ENCODE measurements around the gene NOA1. TPM values are rescaled to one million over a fixed set of nuclear protein-coding genes. Genes with fewer than 3 reads are reported as not detected.

The NOA1 gene
- total RNA-seq, 1 donor from 2014 or later: 17.4 TPM

- Mint-ChIP-seq H3K4me3 (ENCODE audit: low read depth) (no peak overlapping the region), H3K27me3 (no peaks in the 10 kb centered on the region)
These were observed 4.1 kb downstream of the NOA1 start for GRCh38 chr4:56973336-56973735.

GRCh38 chr4:56972809-56973208, 4.6 kb downstream of the NOA1 start:
- Mint-ChIP-seq H3K4me1 (ENCODE audit: low read depth) (peaks cover 9% of the 10 kb centered on the region), H3K4me3 (ENCODE audit: low read depth) (no peak overlapping the region), H3K36me3 (ENCODE audit: insufficient read depth) (peaks cover 28% of the 10 kb centered on the region), H3K27ac (no peak overlapping the region), H3K27me3 (no peaks in the 10 kb centered on the region), H3K9me3 (ENCODE audit: low read depth) (no peaks in the 10 kb centered on the region)
- no peak for DNase-seq (ENCODE audit: low spot score, unreplicated experiment)
- no peak for TF ChIP-seq CTCF (IDR thresholded peaks at IDR 0.05; ENCODE audit: unreplicated experiment)

More at GRCh38 chr4:56973336-56973735, 4.1 kb downstream of the NOA1 start:
- Mint-ChIP-seq H3K36me3 (ENCODE audit: insufficient read depth) (peaks cover 28% of the 10 kb centered on the region), H3K4me1 (ENCODE audit: low read depth) (peaks cover 9% of the 10 kb centered on the region), H3K27ac (no peak overlapping the region), H3K9me3 (ENCODE audit: low read depth) (no peaks in the 10 kb centered on the region)
- no peak for DNase-seq (ENCODE audit: low spot score, unreplicated experiment)
- TF ChIP-seq CTCF (IDR thresholded peaks at IDR 0.05; ENCODE audit: unreplicated experiment): no peak

DNA sequence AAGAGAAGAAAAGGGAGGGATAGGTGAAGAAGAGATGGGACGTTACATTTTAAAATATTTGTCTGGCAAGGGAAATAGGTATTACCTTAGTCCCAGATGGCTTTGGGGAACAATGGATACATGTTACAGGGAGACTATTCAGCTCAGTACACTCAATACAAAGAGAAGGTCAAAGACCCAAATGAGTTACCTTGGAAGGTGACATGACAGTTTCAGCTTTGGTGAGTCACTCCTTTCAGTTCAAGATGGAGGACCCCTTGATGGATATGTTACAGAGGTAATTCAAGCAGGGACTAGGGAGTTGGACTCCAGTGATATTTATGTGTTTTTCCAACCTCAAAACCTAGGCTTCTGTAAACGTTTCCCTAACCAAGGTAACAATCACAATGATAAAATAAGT, 5.0 kb downstream of the NOA1 start:
- H3K27ac Mint-ChIP-seq: no peak overlapping the region
- H3K4me3 Mint-ChIP-seq (ENCODE audit: low read depth): no peak overlapping the region
- H3K9me3 Mint-ChIP-seq (ENCODE audit: low read depth): no peaks in the 10 kb centered on the region
- H3K36me3 Mint-ChIP-seq (ENCODE audit: insufficient read depth): peaks cover 28% of the 10 kb centered on the region
- no peaks in the 10 kb centered on the region for H3K27me3 Mint-ChIP-seq
- H3K4me1 Mint-ChIP-seq (ENCODE audit: low read depth): peaks cover 9% of the 10 kb centered on the region
- TF ChIP-seq CTCF (IDR thresholded peaks at IDR 0.05; ENCODE audit: unreplicated experiment): no peak
- DNase-seq (ENCODE audit: low spot score, unreplicated experiment): no peak

DNA sequence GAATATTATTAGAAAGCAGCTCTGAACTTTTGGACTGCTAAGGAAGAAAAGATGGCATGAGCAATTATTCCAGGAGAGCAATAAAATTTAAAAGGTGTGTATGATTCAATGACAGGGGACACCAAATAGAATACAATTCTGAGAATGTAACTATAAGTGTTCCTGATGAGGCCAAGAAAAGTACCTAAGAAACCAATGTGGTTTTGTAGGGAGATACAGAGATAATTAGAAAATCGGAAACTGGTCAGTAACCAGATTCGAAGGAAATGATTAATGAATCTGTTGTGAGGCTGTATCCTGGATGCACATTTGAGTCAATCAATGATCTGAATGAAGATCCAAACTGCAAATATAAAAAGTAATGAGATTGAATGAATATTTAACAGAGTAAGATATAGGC, 6.0 kb downstream of the NOA1 start:
- Mint-ChIP-seq H3K4me3 (ENCODE audit: low read depth) (no peak overlapping the region), H3K4me1 (ENCODE audit: low read depth) (peaks cover 8% of the 10 kb centered on the region), H3K36me3 (ENCODE audit: insufficient read depth) (peaks cover 30% of the 10 kb centered on the region), H3K27me3 (no peaks in the 10 kb centered on the region), H3K27ac (no peak overlapping the region), H3K9me3 (ENCODE audit: low read depth) (no peaks in the 10 kb centered on the region)
- no peak for DNase-seq (ENCODE audit: low spot score, unreplicated experiment)
- TF ChIP-seq CTCF (IDR thresholded peaks at IDR 0.05; ENCODE audit: unreplicated experiment): no peak

DNA sequence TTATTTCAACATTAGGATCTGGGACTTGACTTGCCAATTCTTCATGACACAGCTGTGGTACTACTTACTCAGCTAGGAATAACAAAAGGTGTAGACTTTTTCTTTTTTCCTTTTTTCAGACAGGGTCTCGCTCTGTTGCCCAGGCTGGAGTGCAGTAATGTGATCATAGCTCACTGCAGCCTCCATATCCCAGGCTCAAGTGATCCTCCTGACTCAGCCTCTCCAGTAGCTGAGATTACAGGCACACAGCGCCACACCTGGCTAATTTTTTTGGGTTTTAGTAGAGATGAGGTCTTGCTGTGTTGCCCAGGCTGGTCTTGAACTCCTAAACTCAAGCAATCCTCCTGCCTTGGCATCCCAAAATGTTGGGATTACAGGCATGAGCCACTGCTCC, 16.3 kb downstream of the NOA1 start:
- Mint-ChIP-seq H3K27me3 (no peaks in the 10 kb centered on the region), H3K27ac (no peak overlapping the region), H3K4me1 (ENCODE audit: low read depth) (peaks cover 2% of the 10 kb centered on the region), H3K4me3 (ENCODE audit: low read depth) (no peak overlapping the region), H3K36me3 (ENCODE audit: insufficient read depth) (peaks cover 18% of the 10 kb centered on the region), H3K9me3 (ENCODE audit: low read depth) (no peaks in the 10 kb centered on the region)
- TF ChIP-seq CTCF (IDR thresholded peaks at IDR 0.05; ENCODE audit: unreplicated experiment): no peak
- DNase-seq (ENCODE audit: low spot score, unreplicated experiment): no peak

Measured in progenitor cell of endocrine pancreas (in vitro differentiated cells).